Right atrium auricular region (tissue), 2 donors: ENCODE data around the gene CDC25B. TPM values are rescaled to one million over a fixed set of nuclear protein-coding genes. Genes with fewer than 3 reads are reported as not detected.

ENCODE experiments used
- DNase-seq: peaks from one replicate; pipeline ENCODE4 v3.0.0-alpha.2; 2019; ENCODE audit warnings: low spot score
- H3K27ac ChIP-seq, 2 donors: fragments of 200-600 bp; sonication (generic); 1 replicate in 1 of 2; 2 replicates in 1 of 2; pipeline ENCODE4 v1.5.1; 2016 to 2019
- H3K27me3 ChIP-seq, 2 donors: fragments of 200-600 bp; sonication (generic); one replicate each; pipeline versions ENCODE4 v1.5.1 to v1.6.0; 2017 to 2019
- H3K36me3 ChIP-seq: fragments of 200-600 bp; sonication (generic); one replicate; pipeline ENCODE4 v1.5.1; 2016
- H3K4me1 ChIP-seq, 2 donors: fragments of 200-600 bp; sonication (generic); one replicate each; pipeline versions ENCODE4 v1.5.1 to v1.6.0; 2017 to 2019
- H3K4me3 ChIP-seq, 2 donors: fragments of 200-600 bp; sonication (generic); 1 replicate in 1 of 2; 2 replicates in 1 of 2; pipeline ENCODE4 v1.5.1; 2017 to 2019; ENCODE audit warnings: mild to moderate bottlenecking in 1 of 2, moderate library complexity in 1 of 2
- H3K9me3 ChIP-seq, 2 donors: fragments of 200-600 bp; sonication (generic); one replicate each; pipeline ENCODE4 v1.5.1; 2019
- CTCF ChIP-seq, 2 donors: fragments of 200-600 bp; sonication (generic); IDR thresholded peaks; one replicate each; pipeline ENCODE4 v1.5.1; 2019; ENCODE audit warnings: antibody characterized with exemption in 2 of 2
- total RNA-seq, 2 donors: library from RNA; depleted of rRNA; stranded (reverse); fragments of >200 nt; gene quantifications; one replicate each; pipeline ENCODE4 v1.1.0, GENCODE V29; 2016

CDC25B gene
- total RNA-seq, 2 donors from 2014 or later, result 10.4 to 11.4 TPM

- Histone ChIP-seq H3K27me3 (no peaks in the 10 kb centered on the region), H3K4me1 (peaks cover 0 to 40% of the 10 kb centered on the region in 2 donors), H3K9me3 (no peaks in the 10 kb centered on the region), H3K36me3 (peaks cover 31% of the 10 kb centered on the region), H3K27ac (no peak overlapping the region), H3K4me3 (no peak overlapping the region)
- no peak for TF ChIP-seq CTCF (IDR thresholded peaks at IDR 0.05)
- DNase-seq, result no peak
Observed at GRCh38 chr20:3798908-3799248, 2.8 kb downstream of the CDC25B start.

GRCh38 chr20:3800256-3800877, 4.3 kb downstream of the CDC25B start:
- H3K27ac ChIP-seq, result no peak overlapping the region
- no peak for TF ChIP-seq CTCF (IDR thresholded peaks at IDR 0.05)
- H3K27me3 ChIP-seq, result no peaks in the 10 kb centered on the region
- H3K4me1 ChIP-seq, result peaks cover 0 to 34% of the 10 kb centered on the region in 2 donors
- DNase-seq, result no peak
- H3K9me3 ChIP-seq, result no peaks in the 10 kb centered on the region
- peaks cover 35% of the 10 kb centered on the region for H3K36me3 ChIP-seq
- no peak overlapping the region for H3K4me3 ChIP-seq

- no peak for DNase-seq
- peaks cover 35% of the 10 kb centered on the region for H3K36me3 ChIP-seq
- no peaks in the 10 kb centered on the region for H3K9me3 ChIP-seq
- no peak overlapping the region for H3K4me3 ChIP-seq
- no peak overlapping the region for H3K27ac ChIP-seq
- H3K27me3 ChIP-seq, result no peaks in the 10 kb centered on the region
- TF ChIP-seq CTCF (IDR thresholded peaks at IDR 0.05), result no peak
- peaks cover 0 to 37% of the 10 kb centered on the region in 2 donors for H3K4me1 ChIP-seq
Observed at GRCh38 chr20:3800878-3801260, 4.8 kb downstream of the CDC25B start.

GRCh38 chr20:3801299-3801698, 5.2 kb downstream of the CDC25B start:
- no peak overlapping the region for H3K4me3 ChIP-seq
- DNase-seq, result no peak
- H3K36me3 ChIP-seq, result peaks cover 35% of the 10 kb centered on the region
- H3K9me3 ChIP-seq, result no peaks in the 10 kb centered on the region
- no peaks in the 10 kb centered on the region for H3K27me3 ChIP-seq
- no peak overlapping the region for H3K27ac ChIP-seq
- no peak for TF ChIP-seq CTCF (IDR thresholded peaks at IDR 0.05)
- peaks cover 0 to 41% of the 10 kb centered on the region in 2 donors for H3K4me1 ChIP-seq

GRCh38 chr20:3801846-3802245, 5.7 kb downstream of the CDC25B start:
- no peak for DNase-seq
- Histone ChIP-seq H3K27ac (no peak overlapping the region), H3K27me3 (no peaks in the 10 kb centered on the region), H3K4me3 (no peak overlapping the region), H3K9me3 (no peaks in the 10 kb centered on the region), H3K4me1 (peaks cover 0 to 41% of the 10 kb centered on the region in 2 donors), H3K36me3 (peaks cover 35% of the 10 kb centered on the region)
- no peak for TF ChIP-seq CTCF (IDR thresholded peaks at IDR 0.05)
